ENCODE data around the gene UPF3B. TPM values are rescaled to one million over a fixed set of nuclear protein-coding genes. Genes with fewer than 3 reads are reported as not detected.

The UPF3B gene
- total and polyA plus RNA-seq, 10 of the 15 experiments (the other 5 are each of a cell fraction or from before 2014, with no cell fraction given) = 5.7 to 35.3 (median 22.1) TPM

DNA sequence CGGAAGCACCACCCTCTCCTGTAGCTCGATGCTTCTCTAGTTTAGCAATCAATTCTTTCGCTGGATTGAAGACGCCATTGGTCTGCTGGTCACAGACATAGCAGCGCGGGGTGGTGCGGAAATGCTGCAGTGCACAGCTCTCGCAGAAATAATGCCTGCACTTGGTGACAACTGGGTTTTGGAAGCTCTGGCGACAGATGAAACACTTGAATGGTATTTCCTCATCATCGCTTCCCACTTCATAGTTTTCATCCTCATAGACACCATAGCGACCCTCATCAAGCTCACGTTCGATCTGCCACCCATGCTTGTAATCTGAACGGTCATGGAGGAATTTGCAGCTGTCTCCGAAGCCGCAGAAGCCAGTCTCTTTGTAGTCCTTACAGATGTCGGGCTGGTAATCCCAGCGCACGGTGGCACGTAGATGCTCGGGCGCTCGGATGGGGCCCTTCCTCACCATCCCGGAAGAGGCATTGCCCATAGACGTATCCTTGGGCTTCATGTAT, 17.9 kb upstream of the UPF3B start:
- BruUV-seq (replicated peaks) = no TSS peak
- peak overlapping the region; percentile 41 for H3K4me2 ChIP-seq (ENCODE audit: control insufficient read depth, insufficient read depth)
- in situ Hi-C loops (cut with MboI) = no loop called here
- no peaks in the 10 kb centered on the region for H3K4me1 ChIP-seq (ENCODE audit: control insufficient read depth, insufficient read depth, low read length)
- peak overlapping the region; percentile 68 for H3K4me3 ChIP-seq
- H2AFZ ChIP-seq (ENCODE audit: control insufficient read depth, low read depth, low read length) = no peak overlapping the region
- POLR2A ChIA-PET = interaction anchor here (0.8 to 2.6 kb wide), 10 partner anchors 8 to 372 kb away, joined by 3 to 19 read pairs (median 4); partner anchors contain the start of genes RPL39 and UPF3B
- CTCF ChIA-PET = interaction anchor here (1.1 to 2.2 kb wide), 7 partner anchors 10 to 171 kb away, joined by 3 to 7 read pairs (median 4); partner anchors contain the start of genes RPL39 and UPF3B
- intact Hi-C loops (cut with micrococcal nuclease; ENCODE audit: unreplicated experiment) = loop anchor here (2.0 kb wide), 1 partner anchor 18 kb away; the partner anchor contains the start of gene UPF3B
- H3K9ac ChIP-seq (ENCODE audit: control insufficient read depth, insufficient read depth, low read length) = peak overlapping the region; percentile 95
- H3K27me3 ChIP-seq (replicated peaks in 1 of 2; ENCODE audit: control insufficient read depth in 2 of 2, insufficient read depth in 2 of 2, low read length in 1 of 2) = no peaks in the 10 kb centered on the region
- H3K27ac ChIP-seq (ENCODE audit: control insufficient read depth, insufficient read depth) = peak overlapping the region; percentile 67
- WGBS (ENCODE audit: insufficient coverage, insufficient replicate concordance, low lambda C conversion rate, missing lambda C conversion rate) = 27% methylated on average over 25 of the region's 25 CpGs
- RAD21 ChIA-PET (ENCODE audit: unreplicated experiment) = interaction anchor here (0.9 to 2.8 kb wide), 7 partner anchors 11 to 343 kb away, joined by 3 to 21 read pairs (median 4); partner anchors contain the start of genes RPL39, SOWAHD and UPF3B
- H3K79me2 ChIP-seq (ENCODE audit: control insufficient read depth, insufficient read depth, low read length) = peaks cover 39% of the 10 kb centered on the region
- no peaks in the 10 kb centered on the region for H3K36me3 ChIP-seq (ENCODE audit: control insufficient read depth in 2 of 2, insufficient read depth in 2 of 2, low read length in 1 of 2)
- no peak for DNase-seq (ENCODE audit: low read depth, low spot score)
- TF ChIP-seq YY1 (IDR thresholded peaks at IDR 0.05; ENCODE audit: low read depth, low read length) (peak; percentile 80), EP300 (IDR thresholded peaks at IDR 0.05; ENCODE audit: borderline replicate concordance in 1 of 2, control insufficient read depth in 1 of 2, low read depth in 2 of 2, low read length in 2 of 2) (no peak), SMAD1 (IDR thresholded peaks at IDR 0.05; ENCODE audit: low read depth, partially characterized antibody) (no peak), PAX5 (IDR thresholded peaks at IDR 0.05; ENCODE audit: borderline replicate concordance, low read depth, low read length) (0 out of 2 replicates have a peak, but pooled peaks have one; percentile 16), STAT1 (conservative IDR thresholded peaks at IDR 0.05) (no peak)
- no peak for FAIRE-seq
- SMC1A ChIA-PET (ENCODE audit: uncharacterized antibody, unreplicated experiment) = interaction anchor here (1.0 to 2.8 kb wide), 11 partner anchors 8 to 111 kb away, joined by 3 to 18 read pairs (median 5); partner anchors contain the start of genes RPL39 and UPF3B
- H4K20me1 ChIP-seq (ENCODE audit: control insufficient read depth, insufficient read depth) = no peaks in the 10 kb centered on the region
- ATAC-seq = peak; percentile 55
- H3K9me3 ChIP-seq (replicated peaks; ENCODE audit: control insufficient read depth, insufficient read depth, low read length) = no peaks in the 10 kb centered on the region
